HepG2 (cell line): ENCODE measurements around the gene NALCN. TPM values are rescaled to one million over a fixed set of nuclear protein-coding genes. Genes with fewer than 3 reads are reported as not detected.

Source experiments
- ATAC-seq: fragments of 200-7000 bp; cut with Tn5 transposase; 3 replicates; pipeline ENCODE4 v1.9.1; 2020; ENCODE audit warnings: mild to moderate bottlenecking, moderate library complexity
- BruUV-seq: library from RNA; stranded (reverse); fragments of 400-500 nt; replicated peaks from 2 replicates; lab custom pipeline; 2021; lab: Mats Ljungman, UMichigan
- CTCF ChIA-PET: fragments of 300-600 bp; formaldehyde crosslinking; extraction: SDS; loops from one replicate; lab custom pipeline; 2021; ENCODE audit warnings: low total read pairs, inconsistent platforms, low intra/inter-chr PET ratio; lab: Yijun Ruan, JAX
- POLR2A ChIA-PET: fragments of 350-600 bp; sonication (Branson Sonifier 250); formaldehyde crosslinking; loops from one replicate; lab custom pipeline; 2020; ENCODE audit warnings: antibody characterized with exemption, inconsistent platforms; lab: Yijun Ruan, JAX
- DNase-seq: peaks from one replicate; pipeline ENCODE4 v3.0.0-alpha.2; 2015; ENCODE audit warnings: low spot score
- FAIRE-seq: peaks from 3 replicates; lab custom pipeline; 2011; peaks lifted over from hg19 to GRCh38; lab: Jason Lieb, UNC
- H2AFZ ChIP-seq: one replicate; pipeline ENCODE4 v1.6.1; 2011; ENCODE audit warnings: low read length, inconsistent platforms
- H3K27ac ChIP-seq: fragments of 300-600 bp; 3 replicates; pipeline ENCODE4 v1.8.0; 2011; ENCODE audit warnings: mixed run types, mild to moderate bottlenecking, mixed read lengths, low read length, inconsistent platforms; ENCODE audit not compliant: insufficient read depth; ENCODE audit errors: extremely low read length
- H3K27me3 ChIP-seq, 2 experiments: fragments of 200-600 bp in 1 of 2; 2 replicates in 1 of 2; 3 replicates in 1 of 2; pipeline versions ENCODE4 v1.6.0 to v1.8.0; 2011; ENCODE audit warnings: low read length in 2 of 2, mild to moderate bottlenecking in 2 of 2, moderate library complexity in 2 of 2, inconsistent platforms in 1 of 2; ENCODE audit not compliant: insufficient read depth in 2 of 2, control insufficient read depth in 1 of 2
- H3K36me3 ChIP-seq, 2 experiments: fragments of 200-600 bp in 1 of 2; replicated peaks in 1 of 2; 2 replicates in 1 of 2; 3 replicates in 1 of 2; pipeline versions ENCODE4 v1.5.1 to v1.8.0; 2011; ENCODE audit warnings: low read length in 2 of 2, inconsistent platforms in 1 of 2; ENCODE audit not compliant: insufficient read depth in 2 of 2, control insufficient read depth in 1 of 2
- H3K4me1 ChIP-seq: 2 replicates; pipeline ENCODE4 v1.5.1; 2012; ENCODE audit warnings: low read length, inconsistent platforms; ENCODE audit not compliant: insufficient read depth
- H3K4me2 ChIP-seq: 2 replicates; pipeline ENCODE4 v1.6.0; 2011; ENCODE audit warnings: low read depth, low read length, inconsistent platforms
- H3K4me3 ChIP-seq, 3 experiments: fragments of 200-600 bp in 1 of 3; sonication (generic), shearing (Covaris generic) in 1 of 3; replicated peaks in 1 of 3; 2 replicates each; pipeline ENCODE4 v1.5.1; 2011 to 2016; ENCODE audit warnings: low read length in 3 of 3, inconsistent platforms in 2 of 3, low read depth in 2 of 3, mild to moderate bottlenecking in 2 of 3, control low read depth in 1 of 3, mixed read lengths in 1 of 3; ENCODE audit not compliant: insufficient read depth in 1 of 3
- H3K79me2 ChIP-seq: one replicate; pipeline ENCODE4 v1.6.1; 2011; ENCODE audit warnings: low read length, inconsistent platforms; ENCODE audit not compliant: insufficient read depth
- H3K9ac ChIP-seq: 2 replicates; pipeline ENCODE4 v1.6.0; 2011; ENCODE audit warnings: mild to moderate bottlenecking, low read depth, low read length, inconsistent platforms; ENCODE audit not compliant: insufficient read depth
- H3K9me3 ChIP-seq: 2 replicates; pipeline ENCODE4 v1.5.1; 2012; ENCODE audit warnings: mild to moderate bottlenecking, low read length
- H4K20me1 ChIP-seq: 2 replicates; pipeline ENCODE4 v1.6.0; 2011; ENCODE audit warnings: inconsistent platforms, mild to moderate bottlenecking, low read length, moderate library complexity; ENCODE audit not compliant: insufficient read depth
- ASH2L ChIP-seq: fragments of 300-600, 200-600 bp; sonication (generic); IDR thresholded peaks from 2 replicates; pipeline ENCODE4 v1.7.0; 2017; ENCODE audit warnings: low read depth, mild to moderate bottlenecking, moderate library complexity, mixed read lengths, low read length; ENCODE audit not compliant: insufficient read length
- CCAR2 ChIP-seq: fragments of 200-400 bp; formaldehyde crosslinking; optimal IDR thresholded peaks from 2 replicates; pipeline ENCODE3; 2018; ENCODE audit warnings: low read depth, mild to moderate bottlenecking, low read length, moderate library complexity
- HIC2 ChIP-seq: sonication (generic); formaldehyde crosslinking; IDR thresholded peaks from 2 replicates; pipeline ENCODE4 v1.9.0; 2022; ENCODE audit warnings: low read depth, missing genetic modification reagents
- PRMT3 ChIP-seq: sonication (generic); formaldehyde crosslinking; IDR thresholded peaks from 2 replicates; pipeline ENCODE4 v1.8.1; 2022; ENCODE audit warnings: low read depth, mild to moderate bottlenecking, moderate library complexity, missing genetic modification reagents, borderline replicate concordance
- SNAI1 ChIP-seq: sonication (generic); formaldehyde crosslinking; IDR thresholded peaks from 2 replicates; pipeline ENCODE4 v1.5.0; 2020; ENCODE audit warnings: mild to moderate bottlenecking, missing genetic modification reagents, borderline replicate concordance
- SP140L ChIP-seq: sonication (generic); formaldehyde crosslinking; IDR thresholded peaks from 2 replicates; pipeline ENCODE4 v1.4.0; 2020; ENCODE audit warnings: missing genetic modification reagents, borderline replicate concordance
- TCF7L2 ChIP-seq: IDR thresholded peaks from 2 replicates; pipeline ENCODE4 v1.6.1; 2011; ENCODE audit warnings: mild to moderate bottlenecking, low read depth, low read length, moderate library complexity
- ZC3H4 ChIP-seq: sonication (generic); formaldehyde crosslinking; IDR thresholded peaks from 2 replicates; pipeline ENCODE4 v1.4.0; 2020; ENCODE audit warnings: missing genetic modification reagents, borderline replicate concordance
- ZNF296 ChIP-seq: sonication (generic); formaldehyde crosslinking; conservative IDR thresholded peaks from 2 replicates; pipeline ENCODE4 v1.5.0; 2020; ENCODE audit warnings: mild to moderate bottlenecking, missing genetic modification reagents
- ZNF383 ChIP-seq: sonication (generic); formaldehyde crosslinking; IDR thresholded peaks from 2 replicates; pipeline ENCODE4 v1.4.0; 2020; ENCODE audit warnings: missing genetic modification reagents, mild to moderate bottlenecking, borderline replicate concordance
- ZNF484 ChIP-seq: sonication (generic); formaldehyde crosslinking; IDR thresholded peaks from 2 replicates; pipeline ENCODE4 v1.5.1; 2020; ENCODE audit warnings: mild to moderate bottlenecking, low read depth, missing genetic modification reagents, borderline replicate concordance
- ZSCAN30 ChIP-seq: sonication (generic); formaldehyde crosslinking; IDR thresholded peaks from 2 replicates; pipeline ENCODE4 v1.5.0; 2020; ENCODE audit warnings: mild to moderate bottlenecking, missing genetic modification reagents
- WGBS: methylation state at CpG from one replicate; pipeline ENCODE4 v1.1.6; 2017; ENCODE audit warnings: low lambda C conversion rate; 5-methylcytosine and 5-hydroxymethylcytosine counted together
- in situ Hi-C: cut with HindIII; loops from 2 replicates; pipeline ENCODE4 v1.10.0; 2017; ENCODE audit warnings: low pct_unique_long_range_greater_than_20kb; ENCODE audit not compliant: extremely low pct_ligation_motif_present
- intact Hi-C: fragments of 100-400 bp; cut with micrococcal nuclease; formaldehyde crosslinking; loops from one replicate; pipeline ENCODE4 v1.10.0; 2022; ENCODE audit not compliant: unreplicated experiment
- polyA plus RNA-seq, 8 experiments: library from polyadenylated mRNA; depleted of rRNA in 3 of 8; stranded (reverse) in 7 of 8; unstranded in 1 of 8; fragments of >200 nt; fragmentation: Illumina TruSeq in 4 of 8; extraction: Trizol in 4 of 8; gene quantifications; 2 replicates each; pipeline versions ENCODE4 v1.2.1 to v1.2.3, GENCODE V29; 2011 to 2016; ENCODE audit warnings: low read depth in 4 of 8, missing spikeins in 1 of 8, mixed read lengths in 1 of 8; ENCODE audit not compliant: insufficient read depth in 1 of 8
- total RNA-seq, 5 experiments: library from RNA; depleted of rRNA; stranded (reverse); fragments of >200 nt; fragmentation: Illumina TruSeq; extraction: Trizol; gene quantifications; 2 replicates each; pipeline ENCODE4 v1.2.3, GENCODE V29; 2016; ENCODE audit warnings: low read depth in 1 of 5
- TF ChIP-seq, protein P1 (sequence below): IDR thresholded peaks from 2 replicates; pipeline ENCODE4 v1.6.1; 2016
- TF ChIP-seq, protein P2 (sequence below): sonication (generic); formaldehyde crosslinking; IDR thresholded peaks from 2 replicates; pipeline ENCODE4 v1.8.1; 2023; ENCODE audit warnings: mild to moderate bottlenecking, moderate library complexity, missing genetic modification reagents

The NALCN gene
- total and polyA plus RNA-seq, 2 of the 13 experiments (the other 11 are each of a cell fraction or from before 2014, with no cell fraction given) = not detected

DNA sequence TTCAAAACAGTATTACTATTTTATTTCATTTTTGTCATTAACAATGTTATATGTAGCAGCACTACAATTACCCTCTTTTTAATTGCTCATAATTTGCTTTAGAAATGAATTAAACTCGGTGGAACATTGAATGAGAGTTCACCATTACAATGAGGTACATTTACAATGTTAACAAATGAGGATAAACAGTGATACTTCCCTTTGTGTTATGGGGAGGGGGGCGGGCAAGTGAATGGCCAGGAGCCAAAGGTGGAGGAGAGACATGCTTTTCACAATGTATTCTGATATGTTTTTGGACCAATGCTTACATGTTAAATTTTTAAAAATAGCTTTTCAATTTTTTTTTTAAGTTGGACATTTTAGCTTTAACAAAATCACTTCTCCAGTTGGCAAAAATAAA is 34.2 kb downstream of the NALCN start (continued):
- TF ChIP-seq, protein P1, sequence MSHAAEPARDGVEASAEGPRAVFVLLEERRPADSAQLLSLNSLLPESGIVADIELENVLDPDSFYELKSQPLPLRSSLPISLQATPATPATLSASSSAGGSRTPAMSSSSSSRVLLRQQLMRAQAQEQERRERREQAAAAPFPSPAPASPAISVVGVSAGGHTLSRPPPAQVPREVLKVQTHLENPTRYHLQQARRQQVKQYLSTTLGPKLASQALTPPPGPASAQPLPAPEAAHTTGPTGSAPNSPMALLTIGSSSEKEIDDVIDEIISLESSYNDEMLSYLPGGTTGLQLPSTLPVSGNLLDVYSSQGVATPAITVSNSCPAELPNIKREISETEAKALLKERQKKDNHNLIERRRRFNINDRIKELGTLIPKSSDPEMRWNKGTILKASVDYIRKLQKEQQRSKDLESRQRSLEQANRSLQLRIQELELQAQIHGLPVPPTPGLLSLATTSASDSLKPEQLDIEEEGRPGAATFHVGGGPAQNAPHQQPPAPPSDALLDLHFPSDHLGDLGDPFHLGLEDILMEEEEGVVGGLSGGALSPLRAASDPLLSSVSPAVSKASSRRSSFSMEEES (CRISPR knock-in tag) = no peak
- TF ChIP-seq ZNF383 (CRISPR knock-in tag) = no peak
- TF ChIP-seq, all 625 proteins: peak for 0

DNA sequence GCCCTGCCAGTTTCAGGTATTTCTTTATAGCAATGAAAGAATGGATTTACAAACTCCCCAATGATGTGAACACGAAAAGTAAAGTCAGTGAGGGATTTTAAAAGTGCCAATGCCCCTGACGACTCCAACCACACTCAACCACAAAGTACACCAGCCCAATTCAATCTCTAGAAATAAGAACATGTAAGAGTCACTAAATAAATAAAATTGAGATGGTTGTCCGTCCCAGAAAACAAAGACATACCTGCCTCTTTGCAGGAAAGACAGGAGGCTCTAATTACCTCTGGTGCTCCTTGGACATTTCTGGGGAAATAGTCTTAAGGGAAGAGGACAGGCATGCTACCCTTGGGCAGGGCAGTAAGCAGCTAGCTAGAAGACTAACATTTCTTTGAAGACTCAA is 55.8 kb downstream of the NALCN start:
- CTCF ChIA-PET = no interaction called here
- ATAC-seq (no peak), FAIRE-seq (no peak), DNase-seq (no peak)
- H4K20me1 ChIP-seq = no peaks in the 10 kb centered on the region
- in situ Hi-C loops = no loop called here
- no peak overlapping the region for H3K27ac ChIP-seq
- 0% methylated on average over 3 of the region's 3 CpGs for WGBS
- H3K4me1 ChIP-seq = no peaks in the 10 kb centered on the region
- H3K9ac ChIP-seq = no peak overlapping the region
- H3K4me2 ChIP-seq = no peak overlapping the region
- H2AFZ ChIP-seq = no peak overlapping the region
- H3K27me3 ChIP-seq = no peaks in the 10 kb centered on the region; a peak in 1 of 5 replicates
- POLR2A ChIA-PET = no interaction called here
- H3K9me3 ChIP-seq = no peaks in the 10 kb centered on the region
- H3K79me2 ChIP-seq = no peaks in the 10 kb centered on the region
- no peaks in the 10 kb centered on the region for H3K36me3 ChIP-seq
- TF ChIP-seq, protein P2, sequence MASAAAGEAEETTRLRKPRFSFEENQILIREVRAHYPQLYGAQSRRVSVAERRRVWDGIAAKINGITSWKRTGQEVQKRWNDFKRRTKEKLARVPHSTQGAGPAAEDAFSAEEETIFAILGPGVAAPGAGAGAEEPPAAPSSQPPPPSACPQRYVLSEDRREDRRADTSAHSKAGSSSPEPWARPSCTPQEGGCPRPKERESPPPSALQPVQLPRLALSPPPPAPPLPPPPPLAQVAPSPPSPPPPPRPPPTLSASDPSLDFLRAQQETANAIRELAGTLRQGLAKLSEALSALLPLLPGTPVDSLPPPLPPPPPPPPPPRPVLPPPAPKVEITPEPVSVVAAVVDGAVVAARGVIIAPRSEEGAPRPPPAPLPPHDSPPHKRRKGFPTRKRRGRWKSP (CRISPR knock-in tag) = no peak
- TF ChIP-seq ASH2L = no peak
- no peak for TF ChIP-seq PRMT3 (CRISPR knock-in tag)
- TF ChIP-seq SNAI1 = no peak
- TF ChIP-seq HIC2 = no peak
- no peak for TF ChIP-seq ZNF484 (CRISPR knock-in tag)
- TF ChIP-seq ZNF296 (CRISPR knock-in tag) = no peak
- no peak for TF ChIP-seq ZC3H4
- no peak for TF ChIP-seq SP140L
- TF ChIP-seq CCAR2 = no peak
- TF ChIP-seq TCF7L2 = no peak
- TF ChIP-seq ZSCAN30 (CRISPR knock-in tag) = no peak
- intact Hi-C loops = no loop called here
- no peak overlapping the region for H3K4me3 ChIP-seq
- BruUV-seq = no TSS peak
